Fibroblast of pulmonary artery (primary cell): ENCODE results near the gene SCRN3.
"Not testable (repeated sequence)": the region's sequence is repeated elsewhere in the genome, so short reads cannot be mapped to it uniquely, and the experiment has no call there.

ENCODE experiments used
- DNase-seq: peaks from one replicate; pipeline ENCODE4 v3.0.0-alpha.2; 2010; ENCODE audit warnings: low read depth
- H3K4me3 ChIP-seq: replicated peaks from 2 replicates; pipeline ENCODE4 v1.5.1; 2011; ENCODE audit warnings: low read depth, mild to moderate bottlenecking, control low read depth, low read length, moderate library complexity
- TF ChIP-seq, protein P1 (sequence below): IDR thresholded peaks from 2 replicates; pipeline ENCODE4 v1.5.1; 2011; ENCODE audit warnings: mild to moderate bottlenecking, control low read depth, low read length, inconsistent platforms; ENCODE audit errors: missing control alignments

The SCRN3 gene

GRCh38 chr2:174364628-174365027 is 30.9 kb upstream of the SCRN3 start:
- TF ChIP-seq, protein P1, sequence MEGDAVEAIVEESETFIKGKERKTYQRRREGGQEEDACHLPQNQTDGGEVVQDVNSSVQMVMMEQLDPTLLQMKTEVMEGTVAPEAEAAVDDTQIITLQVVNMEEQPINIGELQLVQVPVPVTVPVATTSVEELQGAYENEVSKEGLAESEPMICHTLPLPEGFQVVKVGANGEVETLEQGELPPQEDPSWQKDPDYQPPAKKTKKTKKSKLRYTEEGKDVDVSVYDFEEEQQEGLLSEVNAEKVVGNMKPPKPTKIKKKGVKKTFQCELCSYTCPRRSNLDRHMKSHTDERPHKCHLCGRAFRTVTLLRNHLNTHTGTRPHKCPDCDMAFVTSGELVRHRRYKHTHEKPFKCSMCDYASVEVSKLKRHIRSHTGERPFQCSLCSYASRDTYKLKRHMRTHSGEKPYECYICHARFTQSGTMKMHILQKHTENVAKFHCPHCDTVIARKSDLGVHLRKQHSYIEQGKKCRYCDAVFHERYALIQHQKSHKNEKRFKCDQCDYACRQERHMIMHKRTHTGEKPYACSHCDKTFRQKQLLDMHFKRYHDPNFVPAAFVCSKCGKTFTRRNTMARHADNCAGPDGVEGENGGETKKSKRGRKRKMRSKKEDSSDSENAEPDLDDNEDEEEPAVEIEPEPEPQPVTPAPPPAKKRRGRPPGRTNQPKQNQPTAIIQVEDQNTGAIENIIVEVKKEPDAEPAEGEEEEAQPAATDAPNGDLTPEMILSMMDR = no peak
- no peak for DNase-seq
- H3K4me3 ChIP-seq = no peak overlapping the region

- no peak overlapping the region for H3K4me3 ChIP-seq
- DNase-seq = no peak
- TF ChIP-seq, protein P1 = no peak
Observed at GRCh38 chr2:174365571-174365970, 30.0 kb upstream of the SCRN3 start.

DNA sequence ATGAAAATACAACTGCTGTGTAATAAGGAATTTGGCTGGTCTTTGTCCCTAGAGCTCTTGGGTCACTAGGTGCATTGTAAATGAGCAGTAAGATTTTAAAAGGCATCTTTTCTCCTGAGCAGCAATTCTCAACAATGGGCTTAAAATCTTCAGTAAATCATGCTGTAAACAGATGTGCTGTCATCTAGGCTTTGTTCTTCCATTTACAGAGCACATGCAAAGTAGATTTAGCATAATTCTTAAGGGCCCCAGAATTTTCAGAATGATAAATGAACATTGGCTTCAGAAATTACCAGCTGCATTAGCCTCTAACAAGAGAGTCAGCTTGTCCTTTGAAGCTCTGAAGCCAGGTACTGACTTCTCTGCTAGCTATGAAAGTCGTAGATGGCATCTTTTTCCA is 26.8 kb upstream of the SCRN3 start:
- TF ChIP-seq, protein P1 = no peak
- H3K4me3 ChIP-seq = no peak overlapping the region
- DNase-seq = no peak

DNA sequence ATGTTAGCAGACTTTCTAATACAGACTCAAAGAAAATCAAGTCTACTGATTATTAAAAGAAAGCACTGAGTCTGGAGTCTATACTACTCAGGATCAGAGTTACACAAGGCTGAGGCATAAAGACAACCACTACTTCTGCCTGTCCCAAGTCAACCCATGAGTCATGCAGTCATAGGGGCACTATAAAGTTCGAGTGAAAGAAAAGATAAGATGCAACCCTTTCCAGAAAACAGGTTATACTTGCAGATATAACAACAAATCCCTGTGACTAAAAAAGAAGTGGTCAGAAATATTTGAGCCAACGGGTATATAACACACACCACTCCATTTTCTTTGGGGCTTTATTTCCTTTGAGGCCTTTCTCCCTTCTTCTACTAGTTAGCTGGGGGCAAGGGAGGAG is 18.6 kb upstream of the SCRN3 start:
- TF ChIP-seq, protein P1 = no peak
- no peak overlapping the region for H3K4me3 ChIP-seq
- peak; percentile 27 for DNase-seq

DNA sequence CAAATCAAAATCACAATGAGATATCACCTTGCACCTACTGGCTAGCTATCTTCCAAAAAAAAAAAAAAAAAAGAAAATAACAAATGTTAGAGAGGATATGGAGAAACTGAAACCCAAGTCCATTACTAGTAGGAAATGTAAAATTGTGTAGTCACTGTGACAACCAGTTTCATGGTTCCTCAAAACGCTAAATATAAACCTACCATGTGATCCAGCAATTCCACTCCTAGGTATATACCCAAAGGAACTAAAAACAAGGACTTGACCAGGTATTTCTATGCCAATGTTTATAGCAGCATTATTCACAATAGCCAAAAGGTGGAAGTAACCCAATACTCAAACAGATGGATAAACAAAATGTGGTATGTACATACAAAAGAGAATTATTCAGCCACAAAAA is 11.7 kb upstream of the SCRN3 start:
- TF ChIP-seq, protein P1 = no peak
- DNase-seq = no peak
- no peak overlapping the region for H3K4me3 ChIP-seq

DNA sequence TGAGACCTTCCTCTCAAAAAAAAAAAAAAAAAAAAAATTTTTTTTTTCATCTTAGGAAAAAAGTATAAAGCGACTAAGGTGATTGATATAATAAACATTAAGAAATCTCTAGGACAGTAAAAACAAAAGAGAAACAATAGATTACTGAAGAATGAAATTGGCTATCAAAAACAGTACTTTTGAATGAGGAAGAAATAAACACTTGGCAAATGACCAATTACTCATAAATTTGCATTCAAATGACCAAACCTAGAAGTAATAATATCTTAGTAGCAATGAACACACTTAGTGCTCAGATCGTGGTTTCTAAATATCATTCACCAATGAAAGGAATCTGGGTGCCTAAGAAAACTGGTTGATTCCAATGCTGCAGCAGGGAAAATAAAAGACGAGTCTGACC is 10.3 kb upstream of the SCRN3 start:
- DNase-seq = no peak
- no peak overlapping the region for H3K4me3 ChIP-seq
- TF ChIP-seq, protein P1 = no peak

GRCh38 chr2:174388706-174389105 is 6.8 kb upstream of the SCRN3 start:
- not testable (repeated sequence) for H3K4me3 ChIP-seq, DNase-seq

DNA sequence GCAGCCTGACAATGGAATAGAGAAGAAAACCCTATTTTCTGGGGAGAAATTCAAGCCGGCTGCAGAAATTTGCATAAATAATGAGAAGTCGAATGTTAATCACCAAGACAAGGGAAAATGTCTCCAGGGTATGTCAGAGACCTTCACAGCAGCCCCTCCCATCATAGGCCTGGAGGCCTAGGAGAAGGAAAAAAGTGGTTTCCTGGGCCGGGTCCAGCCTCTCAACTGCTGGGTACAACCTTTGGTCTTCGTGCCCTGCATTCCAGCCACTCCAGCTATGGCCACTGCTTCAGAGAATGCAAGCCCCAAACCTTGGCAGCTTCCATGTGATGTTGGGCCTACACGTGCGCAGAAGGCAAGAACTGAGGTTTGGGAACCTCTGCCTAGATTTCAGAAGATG is 6.0 kb upstream of the SCRN3 start:
- no peak for DNase-seq
- TF ChIP-seq, protein P1 = no peak
- H3K4me3 ChIP-seq = no peak overlapping the region

DNA sequence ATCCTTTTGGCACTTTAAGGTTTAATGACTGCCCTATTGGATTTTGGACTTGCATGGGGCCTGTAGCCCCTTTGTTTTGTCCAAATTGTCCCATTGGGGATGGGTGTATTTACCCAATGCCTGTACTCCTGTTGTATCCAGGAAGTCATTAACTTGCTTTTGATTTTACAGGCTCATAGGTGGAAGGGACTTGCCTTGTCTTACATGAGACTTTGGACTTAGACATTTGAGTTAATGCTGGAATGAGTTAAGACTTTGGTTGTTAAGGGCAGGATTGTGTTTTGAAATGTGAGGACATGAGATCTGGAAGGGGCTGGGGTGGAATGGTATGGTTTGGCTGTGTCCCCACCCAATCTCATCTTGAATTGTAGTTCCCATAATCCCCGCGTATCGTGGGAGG is 5.2 kb upstream of the SCRN3 start:
- not testable (repeated sequence) for H3K4me3 ChIP-seq, DNase-seq
